GM18519 (cell line): ENCODE results near the gene CDH1.

Source experiments
- ATAC-seq: cut with Tn5 transposase; IDR thresholded peaks from one replicate; pipeline ENCODE4 v1.9.1; 2021; ENCODE audit warnings: mild to moderate bottlenecking, moderate library complexity; ENCODE audit not compliant: unreplicated experiment, low FRiP score

CDH1 gene

DNA sequence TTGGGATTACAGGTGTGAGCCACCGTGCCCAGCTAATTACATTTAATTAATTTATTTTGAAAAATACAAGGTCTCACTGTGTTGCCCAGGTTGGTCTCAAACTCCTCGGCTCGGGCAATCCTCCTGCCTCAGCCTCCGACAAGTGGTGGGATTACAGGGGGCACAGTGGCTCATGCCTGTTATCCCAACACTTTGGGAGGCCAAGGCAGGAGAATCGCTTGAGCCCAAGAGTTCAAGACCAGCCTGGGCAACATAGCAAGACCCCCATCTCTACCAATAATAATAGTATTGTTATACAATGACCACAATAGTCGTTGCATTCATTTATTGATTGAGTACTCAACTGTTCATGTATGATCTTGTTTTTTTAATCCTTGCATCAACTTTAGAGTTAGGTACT, 22.0 kb downstream of the CDH1 start:
- no peak for ATAC-seq

- peak; percentile 59 for ATAC-seq
These were observed 23.7 kb downstream of the CDH1 start for GRCh38 chr16:68760671-68761275.

GRCh38 chr16:68762996-68763756, 26.1 kb downstream of the CDH1 start:
- ATAC-seq: no peak

GRCh38 chr16:68764862-68765261, 27.8 kb downstream of the CDH1 start:
- ATAC-seq: no peak

GRCh38 chr16:68767581-68767980, 30.5 kb downstream of the CDH1 start:
- ATAC-seq: no peak

GRCh38 chr16:68768175-68768574, 31.1 kb downstream of the CDH1 start:
- no peak for ATAC-seq

DNA sequence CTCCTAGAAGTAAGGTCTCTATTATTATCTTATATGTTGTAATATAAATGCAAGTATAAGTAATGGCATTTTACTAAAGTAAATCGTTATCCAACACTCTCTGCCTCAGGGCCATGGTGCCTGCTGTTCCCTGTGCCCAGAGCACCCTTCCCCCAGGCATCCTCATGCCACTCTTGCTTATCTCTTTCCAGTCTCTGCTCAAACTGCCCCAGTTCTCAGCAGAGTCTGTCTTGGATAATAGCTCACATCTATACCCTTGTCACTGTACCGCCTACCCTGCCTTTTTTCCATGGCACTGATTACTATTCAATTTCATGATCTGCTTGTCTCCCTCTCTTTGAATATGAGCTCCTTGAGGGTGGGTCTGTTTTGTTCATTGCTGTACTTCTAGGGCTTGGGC, 31.7 kb downstream of the CDH1 start:
- no peak for ATAC-seq

DNA sequence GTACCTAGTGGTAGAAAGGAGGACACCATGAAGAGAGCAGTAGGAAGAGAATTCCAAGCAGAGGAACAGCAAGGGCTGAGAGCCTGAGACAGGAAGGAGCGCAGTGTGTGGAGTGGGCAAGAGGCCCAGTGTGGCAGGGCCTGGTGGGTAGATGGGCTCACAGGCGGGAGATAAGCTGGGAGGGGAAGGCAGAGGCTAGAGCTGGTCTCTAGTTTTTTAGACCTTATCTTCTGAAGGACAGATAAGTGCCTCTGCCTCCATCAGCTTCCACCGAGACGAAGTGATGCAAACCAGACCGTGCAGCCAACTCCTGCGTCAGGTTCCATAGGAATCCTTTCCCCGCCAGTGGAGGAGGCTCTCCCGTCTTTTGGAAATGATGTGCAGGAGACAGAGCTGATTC, 33.6 kb downstream of the CDH1 start:
- ATAC-seq: no peak

DNA sequence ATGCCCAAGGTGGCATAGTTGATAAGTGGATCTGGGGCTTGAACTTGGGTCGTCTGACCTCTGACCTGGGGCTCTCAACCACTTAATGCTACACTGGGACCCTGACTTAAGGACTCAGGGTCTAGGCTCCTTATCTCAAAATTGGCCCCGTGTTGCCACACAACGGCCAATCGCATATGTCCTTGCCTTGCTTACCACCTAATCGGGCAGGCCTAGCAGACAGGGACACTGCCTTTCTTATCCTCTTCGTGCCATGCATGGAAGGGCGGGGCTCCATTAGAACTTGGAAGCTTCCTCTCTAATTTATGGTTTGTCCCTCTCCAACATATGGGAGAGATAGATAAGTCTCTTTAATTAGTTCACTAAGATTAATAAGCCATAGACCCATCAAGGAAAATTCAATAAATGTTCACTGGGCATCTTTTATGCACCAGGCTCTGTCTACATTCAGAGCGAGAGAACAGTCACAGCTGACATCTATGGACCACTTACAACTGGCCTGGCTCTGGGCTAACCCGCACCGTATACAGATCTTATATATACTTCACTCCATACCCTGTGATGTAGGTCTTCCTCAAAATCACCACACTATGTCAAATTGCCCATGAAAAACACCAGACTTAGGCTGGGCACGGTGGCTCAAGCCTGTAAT, 35.1 kb downstream of the CDH1 start:
- ATAC-seq: no peak

- no peak for ATAC-seq
These were observed 35.8 kb downstream of the CDH1 start for GRCh38 chr16:68772871-68773270.

- no peak for ATAC-seq
These were observed 38.0 kb downstream of the CDH1 start for GRCh38 chr16:68774982-68775634.

DNA sequence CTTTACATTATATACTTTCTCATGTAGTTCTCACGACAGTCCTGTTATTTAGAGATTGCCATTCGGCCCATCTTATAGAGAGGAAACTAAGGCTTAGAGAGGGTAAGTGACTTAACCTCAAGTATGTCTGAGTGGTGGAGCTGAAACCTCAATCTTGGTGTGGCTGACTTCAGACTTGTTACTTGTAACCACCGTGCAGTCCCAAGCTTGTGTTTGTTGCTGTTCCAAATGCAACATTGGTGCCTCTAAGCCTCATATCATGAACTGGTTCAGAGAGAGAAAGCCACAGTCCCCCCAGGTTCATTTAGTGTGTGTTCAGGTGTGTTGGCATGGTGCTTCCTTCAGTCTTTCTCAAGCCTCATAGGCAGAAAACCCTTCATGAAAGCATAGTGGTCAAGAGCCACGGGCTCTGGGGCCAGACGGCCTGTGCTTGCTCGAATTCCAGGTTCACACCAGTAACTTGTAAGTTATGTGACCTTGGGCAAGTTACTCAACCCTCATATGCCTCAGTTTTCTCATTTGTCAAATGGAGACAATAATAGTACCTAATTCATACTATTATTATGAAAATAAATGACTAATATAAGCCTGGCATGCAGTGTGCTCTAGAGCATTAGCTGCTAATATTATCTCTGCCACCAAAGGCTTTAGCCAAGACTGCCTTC, 39.9 kb downstream of the CDH1 start:
- peak; percentile 75 for ATAC-seq

DNA sequence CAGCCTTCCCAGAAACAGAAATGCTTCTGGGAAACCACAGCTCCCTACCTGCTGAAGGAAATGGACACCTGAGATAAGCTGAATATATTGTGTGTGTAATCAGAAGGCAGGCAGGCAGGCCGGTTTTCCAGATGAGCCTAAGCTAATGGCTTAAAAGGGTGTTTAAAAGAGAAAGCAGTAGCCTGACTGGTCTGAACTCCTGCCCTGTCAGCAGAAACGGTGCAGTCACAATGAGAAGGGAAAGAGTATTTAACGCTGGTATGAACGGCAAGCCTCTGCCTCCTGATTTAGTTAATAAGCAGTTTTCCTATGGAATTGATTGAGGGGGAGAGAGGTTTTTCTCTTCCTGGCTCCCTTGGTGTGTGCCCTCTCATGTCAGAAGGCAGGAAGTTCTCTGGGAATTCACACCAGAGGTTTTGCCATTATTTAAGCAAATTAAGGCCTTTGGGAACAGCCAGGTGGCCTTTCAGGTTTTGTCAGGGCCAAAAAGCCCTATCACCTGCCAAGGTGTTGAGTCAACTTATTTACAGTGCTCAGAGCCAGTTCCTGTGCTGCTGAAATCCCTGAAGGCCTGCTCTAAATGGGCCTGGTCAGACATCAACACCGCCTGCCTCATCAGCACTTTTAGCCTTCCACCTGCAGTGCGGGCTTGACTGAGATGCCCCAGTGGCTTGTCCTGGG, 41.6 kb downstream of the CDH1 start:
- ATAC-seq: no peak

GRCh38 chr16:68779891-68780290, 42.8 kb downstream of the CDH1 start:
- no peak for ATAC-seq

DNA sequence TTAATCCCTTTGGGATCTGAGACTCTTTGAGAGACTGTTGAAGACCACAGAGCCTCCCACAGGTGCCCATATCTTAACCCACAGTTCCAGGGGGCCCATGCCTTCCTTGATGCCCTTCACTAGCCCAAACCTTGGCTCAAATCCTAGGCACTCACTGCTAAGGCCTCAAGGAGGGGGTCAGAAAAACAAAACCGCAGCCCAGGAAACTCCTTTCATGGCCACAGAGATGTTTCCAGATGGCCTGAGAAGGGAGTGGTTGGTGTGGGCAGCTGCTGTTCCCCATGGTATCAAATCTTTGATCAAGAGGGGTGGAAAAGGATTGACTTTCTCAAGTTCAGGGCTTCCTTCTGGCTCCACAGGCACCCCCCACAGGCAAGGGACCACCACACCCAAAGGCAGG, 44.7 kb downstream of the CDH1 start:
- no peak for ATAC-seq

DNA sequence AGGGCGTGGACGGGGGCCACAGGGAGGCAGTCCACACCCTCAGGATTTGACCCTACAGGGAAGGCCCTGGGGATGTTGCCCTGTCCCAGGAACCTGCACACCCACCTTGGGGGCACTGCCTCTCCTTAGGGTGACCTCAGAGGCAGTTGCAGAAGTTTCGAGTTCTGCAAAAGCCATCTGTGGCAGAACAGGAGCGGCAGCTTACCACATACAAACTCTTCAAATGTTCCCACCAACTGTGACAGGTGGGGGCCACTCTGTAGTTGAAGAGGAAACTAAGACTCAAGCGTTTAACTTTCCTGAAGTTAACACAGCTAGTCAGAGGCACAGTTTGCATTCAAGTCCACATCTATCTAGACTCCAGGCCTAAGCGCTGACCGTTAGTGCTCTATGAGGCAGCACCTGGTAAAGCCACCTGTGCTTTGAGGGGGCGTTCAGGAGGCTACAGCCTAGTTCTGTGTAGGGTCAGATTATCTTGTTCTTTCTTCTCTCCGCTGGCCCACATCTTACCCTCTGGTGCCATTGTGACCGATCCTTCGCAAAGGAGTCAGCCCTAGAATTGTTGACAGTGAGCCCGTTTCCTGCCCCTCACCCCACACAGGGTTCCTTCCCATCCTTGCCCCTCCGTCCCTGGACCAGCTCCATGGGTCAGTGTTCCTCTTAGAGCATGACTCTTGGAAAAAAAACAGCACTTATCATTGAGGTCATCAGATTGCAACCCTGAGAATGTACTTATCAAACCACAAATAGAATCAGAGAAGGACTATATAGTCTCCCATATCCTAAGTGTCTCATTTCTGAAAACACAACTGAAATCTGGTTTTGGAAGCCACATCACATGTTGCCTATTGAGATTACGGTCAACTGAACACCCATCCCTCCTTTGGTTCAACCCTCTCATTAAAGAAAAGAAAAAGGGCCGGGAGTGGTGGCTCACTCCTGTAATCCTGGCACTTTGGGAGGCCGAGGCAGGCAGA, 45.4 kb downstream of the CDH1 start:
- no peak for ATAC-seq

DNA sequence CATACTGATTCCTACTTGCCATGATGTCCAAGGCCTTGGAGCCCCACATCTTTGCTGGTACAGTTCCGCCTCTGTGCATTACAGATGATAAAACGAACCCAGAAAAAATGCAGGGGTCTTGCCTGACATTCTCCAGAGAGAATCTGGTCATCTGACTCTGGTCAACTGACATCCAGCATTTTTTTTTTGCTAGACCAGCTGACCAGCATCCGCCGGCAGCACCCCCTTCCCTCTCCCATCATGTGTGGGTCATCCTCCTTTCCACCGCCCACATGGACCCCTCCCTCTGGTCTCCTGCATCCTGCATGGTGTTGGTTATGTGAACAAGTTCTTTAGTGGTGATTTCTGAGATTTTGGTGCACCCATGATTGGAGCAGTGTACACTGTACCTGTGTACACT, 47.1 kb downstream of the CDH1 start:
- no peak for ATAC-seq

DNA sequence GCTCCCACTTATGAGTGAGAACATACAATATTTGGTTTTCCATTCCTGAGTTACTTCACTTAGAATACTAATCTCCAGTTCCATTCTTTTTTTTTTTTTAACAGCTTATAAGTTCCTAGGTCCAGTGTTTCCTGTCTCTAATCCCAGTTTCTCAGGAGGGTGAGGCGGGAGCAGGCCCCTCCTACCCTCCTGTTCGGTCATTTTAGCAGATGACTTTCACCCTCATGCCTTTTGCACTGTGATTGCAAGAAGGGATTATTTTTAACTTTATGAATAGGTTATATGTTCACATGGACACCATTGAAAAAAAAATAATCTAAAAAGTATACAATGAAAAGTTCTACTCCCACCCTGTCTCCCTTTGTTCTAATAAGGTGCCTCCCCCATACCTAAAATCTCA, 47.6 kb downstream of the CDH1 start:
- ATAC-seq: no peak

DNA sequence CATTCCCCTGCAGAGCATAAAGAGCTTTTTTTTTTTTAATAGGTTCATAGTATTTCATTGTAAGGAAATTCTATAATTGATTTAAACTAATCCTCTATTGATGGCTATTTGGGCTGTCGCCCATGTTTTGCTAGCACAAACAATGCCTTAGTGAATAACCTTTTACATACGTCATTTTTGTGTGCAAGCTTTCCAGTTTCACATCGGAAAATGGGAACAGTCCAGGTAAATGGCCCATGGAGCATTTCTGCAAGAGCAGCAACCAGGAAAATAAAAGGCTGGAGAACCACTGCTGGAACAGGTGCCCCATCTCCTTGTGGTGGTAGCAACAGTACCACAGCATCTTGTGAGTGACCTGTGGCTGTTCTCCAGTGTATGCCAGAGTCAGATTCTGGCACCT, 48.6 kb downstream of the CDH1 start:
- ATAC-seq: no peak
